Activated CD4-positive, alpha-beta T cell treated with anti-CD3 and anti-CD28 coated beads, Interleukin-10, Interleukin-2, amounts not matched to agents 100 ng/mL and 50 ng/mL, durations not matched to agents 16 hours and 8 hours (primary cell): ENCODE measurements around the gene CCDC134.

Experiments used
- DNase-seq: peaks from one replicate; pipeline ENCODE4 v3.0.0-alpha.2; 2020

CCDC134 gene

DNA sequence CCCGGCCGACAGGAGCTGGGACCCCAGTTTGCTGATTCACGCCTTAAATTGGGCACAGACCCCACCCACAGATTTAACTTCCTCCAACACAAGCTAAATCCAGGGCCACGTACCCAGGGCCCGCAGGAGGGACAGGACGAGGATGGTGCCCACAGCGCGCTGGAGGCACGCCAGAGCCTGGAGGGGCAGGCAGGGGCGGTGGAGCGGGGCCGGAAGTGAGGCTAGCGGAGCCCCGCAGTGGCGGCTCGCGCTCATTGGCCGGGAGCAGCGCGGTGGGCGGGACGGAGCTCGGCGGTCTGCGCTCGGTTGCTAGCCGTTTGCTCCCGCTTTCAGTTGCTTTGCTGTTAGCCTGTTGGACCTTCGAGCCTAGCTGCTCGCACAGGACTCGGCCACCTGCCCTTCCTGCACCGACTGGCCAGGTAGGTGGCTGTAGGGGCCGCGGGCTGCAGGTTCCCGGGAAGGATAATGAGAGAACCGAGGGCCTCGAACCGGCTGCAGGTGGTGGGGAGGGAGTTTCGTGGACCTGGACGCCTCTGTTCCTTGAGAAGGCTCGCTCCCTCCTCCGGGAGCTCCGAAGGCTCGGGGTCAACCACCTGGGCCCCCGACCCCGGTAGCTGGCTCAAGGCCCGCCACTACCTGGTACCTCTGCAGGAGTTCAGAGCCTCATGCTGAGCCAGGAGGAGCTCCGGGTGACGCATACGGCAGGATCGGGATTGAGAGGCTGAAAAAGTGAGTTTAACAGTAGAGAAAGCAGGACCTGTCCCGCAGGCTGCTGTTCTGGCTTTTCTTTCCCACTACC is at the start of gene CCDC134:
TSS of gene CCDC134 (plus strand) at position 332 of the 799 bp plus-strand sequence. CDS start 8,212 bp downstream, outside the sequence.
- DNase-seq = peak; percentile 94

DNA sequence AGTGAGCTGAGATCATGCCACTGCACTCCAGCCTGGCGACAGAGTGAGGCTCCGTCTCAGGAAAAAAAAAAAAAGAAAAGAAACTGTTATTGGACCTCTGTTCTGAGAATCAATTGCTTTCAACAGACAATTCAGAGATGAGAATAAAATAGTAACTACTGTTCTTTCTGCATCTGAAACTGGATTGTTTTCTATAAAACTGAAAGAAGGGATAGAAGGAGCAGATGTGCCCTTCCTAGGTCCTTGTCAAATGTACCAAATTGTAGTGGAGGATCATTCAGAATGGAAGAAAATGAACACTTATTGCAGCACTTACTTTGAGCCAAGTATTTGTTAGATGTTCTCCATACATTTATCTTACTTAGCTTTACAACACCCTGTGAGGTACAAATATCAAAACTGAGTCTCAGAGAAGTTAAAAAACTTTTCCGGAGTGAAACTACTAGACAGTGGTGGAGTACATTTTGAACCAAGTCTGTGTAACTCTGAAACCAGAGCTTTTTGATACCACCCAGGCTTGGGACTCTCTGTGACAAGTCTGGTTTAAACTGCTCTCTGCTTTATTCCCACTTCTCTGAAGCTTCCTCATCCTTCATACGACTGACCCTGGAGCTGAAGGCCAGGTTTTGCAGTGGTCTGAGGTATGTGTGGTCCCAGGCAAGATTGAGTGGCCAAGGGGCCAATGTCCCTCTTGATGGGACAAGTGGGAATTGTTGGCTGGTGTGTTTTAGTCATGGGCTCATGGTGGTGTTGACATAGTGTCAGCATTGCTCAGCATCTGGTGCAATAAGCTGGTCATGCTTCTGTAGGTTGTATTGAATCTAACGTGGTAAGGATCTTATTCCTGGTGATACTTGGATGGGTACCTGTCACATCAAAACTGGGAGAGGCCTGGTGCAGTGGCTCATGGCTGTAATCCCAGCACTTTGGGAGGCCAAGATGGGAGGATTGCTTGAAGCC is 48.2 kb upstream of the CCDC134 start:
- DNase-seq = peak; percentile 58

- no peak for DNase-seq
Observed at GRCh38 chr22:41753984-41754383, 46.5 kb upstream of the CCDC134 start.

DNA sequence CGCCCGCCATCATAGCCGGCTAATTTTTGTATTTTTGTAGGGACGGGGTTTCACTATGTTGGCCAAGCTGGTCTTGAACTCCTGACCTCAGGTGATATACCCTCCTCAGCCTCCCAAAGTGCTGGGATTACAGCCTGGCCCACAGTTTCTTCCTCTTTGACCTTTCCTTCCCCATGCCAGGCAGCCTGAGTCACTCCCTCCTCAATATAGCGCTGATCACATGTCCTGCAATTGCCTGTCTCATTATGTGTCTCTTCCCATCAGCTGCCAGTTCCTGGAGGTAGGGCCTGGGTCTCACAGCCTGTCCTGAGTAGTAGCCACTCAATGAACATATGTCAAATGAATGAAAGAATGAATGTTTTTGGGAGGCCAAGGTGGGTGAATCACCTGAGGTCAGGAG is 43.0 kb upstream of the CCDC134 start:
- no peak for DNase-seq

GRCh38 chr22:41758231-41758630 is 42.2 kb upstream of the CCDC134 start:
- DNase-seq = no peak

- peak; percentile 27 for DNase-seq
Observed at GRCh38 chr22:41762980-41763779, 37.3 kb upstream of the CCDC134 start.

DNA sequence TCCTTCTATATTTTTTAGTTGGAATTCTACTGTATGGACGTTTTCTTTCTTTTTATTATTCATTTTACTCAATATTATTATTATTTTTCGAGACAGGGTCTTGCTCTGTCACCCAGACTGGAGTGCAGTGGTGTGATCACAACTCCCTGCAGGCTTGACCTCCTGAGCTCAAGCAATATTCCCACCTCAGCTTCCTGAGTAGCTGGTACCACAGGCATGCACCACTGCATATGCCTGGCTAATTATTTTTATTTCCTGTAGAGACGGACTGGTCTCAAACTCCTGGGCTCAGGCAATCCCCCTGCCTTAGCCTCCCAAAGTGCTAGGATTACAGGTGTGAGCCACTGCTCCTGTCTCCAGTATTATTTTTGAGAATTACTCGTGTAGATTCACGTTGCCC is 34.0 kb upstream of the CCDC134 start:
- DNase-seq = no peak

GRCh38 chr22:41768430-41768829 is 32.0 kb upstream of the CCDC134 start:
- DNase-seq = peak; percentile 42

GRCh38 chr22:41770715-41771468 is 29.6 kb upstream of the CCDC134 start:
- DNase-seq = peak; percentile 60

DNA sequence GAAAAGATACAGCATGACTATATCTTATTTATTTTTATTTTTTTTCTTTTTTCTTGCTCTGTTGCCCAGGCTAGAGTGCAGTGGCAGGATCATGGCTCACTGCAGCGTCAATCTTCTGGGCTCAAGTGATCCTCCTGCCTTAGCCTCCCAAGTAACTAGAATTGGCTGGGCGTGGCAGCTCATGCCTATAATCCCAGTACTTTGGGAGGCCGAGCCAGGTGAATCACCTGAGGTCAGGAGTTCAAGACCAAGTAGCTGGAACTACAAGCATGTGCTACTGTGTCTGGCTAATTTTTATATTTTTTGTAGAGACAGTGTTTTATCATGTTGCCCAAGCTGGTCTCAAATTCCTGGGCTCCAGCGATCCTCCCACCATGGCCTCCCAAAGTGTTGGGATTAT is 28.3 kb upstream of the CCDC134 start:
- no peak for DNase-seq

- DNase-seq = peak; percentile 32
Observed at GRCh38 chr22:41772645-41773044, 27.8 kb upstream of the CCDC134 start.

DNA sequence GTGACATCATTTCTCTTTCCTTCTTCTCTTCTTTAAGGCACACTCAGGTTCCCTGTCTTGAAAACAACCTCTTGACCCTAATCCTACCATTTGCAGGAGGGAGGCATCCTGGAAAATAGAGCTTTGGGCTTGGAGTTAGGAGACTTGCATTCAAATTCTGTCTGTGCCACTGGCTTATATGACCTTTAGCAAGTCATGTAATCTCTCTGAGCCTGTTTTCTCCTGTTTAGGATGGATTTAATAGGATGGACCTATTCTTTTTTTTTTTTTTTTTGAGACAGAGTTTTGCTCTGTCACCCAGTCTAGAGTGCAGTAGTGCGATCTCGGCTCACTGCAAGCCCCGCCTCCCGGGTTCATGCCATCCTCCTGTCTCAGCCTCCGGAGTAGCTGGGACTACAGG is 25.1 kb upstream of the CCDC134 start:
- DNase-seq = no peak

GRCh38 chr22:41775976-41776375 is 24.5 kb upstream of the CCDC134 start:
- DNase-seq = no peak

- no peak for DNase-seq
Observed at GRCh38 chr22:41776381-41776780, 24.1 kb upstream of the CCDC134 start.

- no peak for DNase-seq
Observed at GRCh38 chr22:41777749-41778425, 22.6 kb upstream of the CCDC134 start.

GRCh38 chr22:41779929-41780505 is 20.5 kb upstream of the CCDC134 start:
- DNase-seq = no peak

DNA sequence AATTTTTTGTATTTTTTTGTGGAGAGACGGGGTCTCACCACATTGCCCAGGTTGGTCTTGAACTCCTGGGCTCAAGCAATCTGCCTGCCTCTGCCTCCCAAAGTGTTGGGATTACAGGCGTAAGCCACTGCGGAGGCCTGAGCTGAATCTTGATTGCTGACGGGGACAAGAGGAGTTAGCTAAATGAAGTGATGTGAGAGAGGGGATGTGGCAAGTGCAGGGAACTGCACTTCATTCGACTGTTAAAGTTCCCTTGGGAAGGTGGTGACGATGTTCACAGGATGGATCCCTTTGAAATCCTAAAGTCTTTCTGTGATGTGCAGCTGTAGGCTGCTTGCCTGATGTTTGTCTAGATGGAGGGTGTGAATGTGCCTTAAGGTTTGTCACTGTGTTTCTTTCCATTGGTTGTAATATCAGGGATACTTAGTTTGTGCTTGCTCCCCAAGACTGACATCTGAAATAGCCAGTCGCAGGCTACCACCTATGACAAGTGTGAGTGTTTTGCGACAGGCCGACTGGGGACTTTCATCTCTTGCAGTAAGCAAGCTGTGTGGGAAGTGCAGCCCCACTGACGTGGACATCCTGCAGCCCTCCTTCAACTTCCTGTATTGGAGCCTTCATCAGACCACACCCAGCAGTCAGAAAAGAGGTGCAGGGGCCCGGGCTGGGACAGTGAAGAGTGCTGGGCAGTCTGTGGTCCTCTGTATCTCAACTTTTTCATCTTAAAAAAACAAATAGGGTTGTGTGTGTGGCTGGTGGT is 19.6 kb upstream of the CCDC134 start:
- peak; percentile 96 for DNase-seq

DNA sequence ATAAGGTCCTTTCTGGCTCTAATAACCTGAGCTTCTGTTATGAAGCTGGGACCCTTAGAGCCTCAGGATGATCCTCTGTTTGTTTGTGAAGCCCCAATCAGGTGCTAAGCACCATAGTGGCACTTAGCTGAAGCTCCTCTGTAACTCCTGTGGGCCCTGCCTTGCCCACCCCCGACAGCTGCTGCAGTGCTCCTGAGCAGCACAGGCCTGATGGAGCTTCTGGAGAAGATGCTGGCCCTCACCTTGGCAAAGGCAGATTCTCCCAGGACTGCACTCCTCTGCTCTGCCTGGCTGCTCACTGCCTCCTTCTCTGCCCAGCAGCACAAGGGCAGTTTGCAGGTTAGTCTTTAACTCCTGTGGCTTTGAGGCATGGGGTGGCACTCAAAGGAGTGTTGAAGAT is 19.0 kb upstream of the CCDC134 start:
- no peak for DNase-seq

DNA sequence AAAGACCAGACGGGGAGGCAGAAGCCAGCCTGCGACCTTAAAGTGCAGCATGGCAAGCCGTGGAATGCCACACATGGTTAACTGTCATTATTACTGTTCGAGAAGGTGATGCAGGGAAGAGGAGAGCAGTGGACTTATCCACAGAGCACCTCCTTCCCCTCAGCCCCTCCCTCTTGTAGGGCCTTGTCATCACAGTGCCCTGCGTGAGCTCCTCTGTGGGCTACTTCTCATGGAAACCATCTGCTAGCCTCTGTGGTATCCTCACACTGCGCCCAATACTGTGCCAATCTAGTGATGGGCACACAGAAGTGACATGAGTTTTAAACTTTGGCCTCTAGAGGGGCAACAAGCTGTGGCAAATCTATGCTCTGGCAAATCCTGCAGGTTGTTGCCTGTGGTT is 18.2 kb upstream of the CCDC134 start:
- peak; percentile 45 for DNase-seq

GRCh38 chr22:41782751-41783150 is 17.7 kb upstream of the CCDC134 start:
- DNase-seq = no peak
